ENCODE data around the gene PRPF31. TPM values are rescaled to one million over a fixed set of nuclear protein-coding genes. Genes with fewer than 3 reads are reported as not detected.
"Not testable (repeated sequence)": the region's sequence is repeated elsewhere in the genome, so short reads cannot be mapped to it uniquely, and the experiment has no call there.

The PRPF31 gene
- total and polyA plus RNA-seq, 2 of the 13 experiments (the other 11 are each of a cell fraction or from before 2014, with no cell fraction given): 23.8 to 63.8 TPM

DNA sequence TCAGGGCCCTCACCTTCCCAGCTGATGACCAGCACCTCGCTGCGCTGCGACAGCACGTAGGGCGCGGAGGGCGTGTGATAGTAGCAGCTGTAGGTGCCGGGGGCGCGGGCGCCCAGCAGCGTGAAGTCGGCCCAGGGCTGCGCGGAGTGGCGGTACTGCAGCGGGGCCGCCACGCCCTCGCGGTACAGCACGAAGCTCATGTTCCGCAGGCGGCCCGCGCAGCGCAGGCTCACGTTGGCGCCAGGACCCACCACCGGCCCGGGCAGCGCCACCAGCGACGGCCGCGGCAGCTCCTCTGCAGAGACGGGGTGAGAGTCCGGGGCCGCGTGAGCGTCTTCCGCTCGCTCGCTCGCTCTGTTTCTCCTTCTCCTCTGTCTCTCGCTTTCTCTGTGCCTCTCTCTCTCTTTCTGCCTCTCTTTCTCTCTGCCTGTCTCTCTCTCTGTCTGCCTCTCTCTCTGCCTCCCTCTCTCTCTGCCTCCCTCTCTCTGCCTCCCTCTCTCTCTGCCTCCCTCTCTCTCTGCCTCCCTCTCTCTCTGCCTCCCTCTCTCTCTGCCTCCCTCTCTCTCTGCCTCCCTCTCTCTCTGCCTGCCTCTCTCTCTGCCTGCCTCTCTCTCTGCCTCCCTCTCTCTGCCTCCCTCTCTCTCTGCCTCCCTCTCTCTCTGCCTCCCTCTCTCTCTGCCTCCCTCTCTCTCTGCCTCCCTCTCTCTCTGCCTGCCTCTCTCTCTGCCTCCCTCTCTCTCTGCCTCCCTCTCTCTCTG is 19.5 kb upstream of the PRPF31 start:
- H4K20me1 ChIP-seq (ENCODE audit: insufficient read depth, low read length); H3K79me2 ChIP-seq (ENCODE audit: insufficient read depth, low read length); H3K36me3 ChIP-seq (replicated peaks in 1 of 2; ENCODE audit: control insufficient read depth in 1 of 2, insufficient read depth in 2 of 2, low read length in 2 of 2); CTCF ChIA-PET (ENCODE audit: low intra/inter-chr PET ratio, low total read pairs); H3K9me3 ChIP-seq (ENCODE audit: low read length); BruUV-seq (replicated peaks); H3K9ac ChIP-seq (ENCODE audit: insufficient read depth, low read depth, low read length); DNase-seq (ENCODE audit: low spot score); intact Hi-C loops (cut with micrococcal nuclease; ENCODE audit: unreplicated experiment); in situ Hi-C loops (cut with HindIII; ENCODE audit: extremely low pct_ligation_motif_present, low pct_unique_long_range_greater_than_20kb); FAIRE-seq; H3K27ac ChIP-seq (ENCODE audit: extremely low read length, insufficient read depth, low read length): not testable (repeated sequence)
- H3K4me3 ChIP-seq (replicated peaks in 1 of 3; ENCODE audit: insufficient read depth in 1 of 3, low read depth in 2 of 3, low read length in 3 of 3): peak overlapping the region in 2 of 3 experiments; percentile 31 to 66; a peak in 5 of 6 replicates
- H3K4me2 ChIP-seq (ENCODE audit: low read depth, low read length): peak overlapping the region; percentile 90
- WGBS (ENCODE audit: low lambda C conversion rate): 3% methylated on average over 10 of the region's 46 CpGs
- ATAC-seq: peak; percentile 89
- H3K27me3 ChIP-seq (ENCODE audit: control insufficient read depth in 1 of 2, insufficient read depth in 2 of 2, low read length in 2 of 2): peaks cover 0 to 16% of the 10 kb centered on the region in 2 experiments; a peak in 1 of 5 replicates
- H2AFZ ChIP-seq (ENCODE audit: low read length): peak overlapping the region; percentile 69
- POLR2A ChIA-PET: interaction anchor here (1.4 to 2.5 kb wide), 2 partner anchors 19 to 41 kb away, joined by 5 to 9 read pairs; partner anchors contain the start of genes CNOT3, PRPF31 and TFPT
- peaks cover 18% of the 10 kb centered on the region for H3K4me1 ChIP-seq (ENCODE audit: insufficient read depth, low read length)
- TF ChIP-seq, protein P1, sequence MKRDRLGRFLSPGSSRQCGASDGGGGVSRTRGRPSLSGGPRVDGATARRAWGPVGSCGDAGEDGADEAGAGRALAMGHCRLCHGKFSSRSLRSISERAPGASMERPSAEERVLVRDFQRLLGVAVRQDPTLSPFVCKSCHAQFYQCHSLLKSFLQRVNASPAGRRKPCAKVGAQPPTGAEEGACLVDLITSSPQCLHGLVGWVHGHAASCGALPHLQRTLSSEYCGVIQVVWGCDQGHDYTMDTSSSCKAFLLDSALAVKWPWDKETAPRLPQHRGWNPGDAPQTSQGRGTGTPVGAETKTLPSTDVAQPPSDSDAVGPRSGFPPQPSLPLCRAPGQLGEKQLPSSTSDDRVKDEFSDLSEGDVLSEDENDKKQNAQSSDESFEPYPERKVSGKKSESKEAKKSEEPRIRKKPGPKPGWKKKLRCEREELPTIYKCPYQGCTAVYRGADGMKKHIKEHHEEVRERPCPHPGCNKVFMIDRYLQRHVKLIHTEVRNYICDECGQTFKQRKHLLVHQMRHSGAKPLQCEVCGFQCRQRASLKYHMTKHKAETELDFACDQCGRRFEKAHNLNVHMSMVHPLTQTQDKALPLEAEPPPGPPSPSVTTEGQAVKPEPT (CRISPR knock-in tag; IDR thresholded peaks at IDR 0.05; ENCODE audit: low read depth): peak; percentile 38; the same call in 1 of the 2 replicates
- TF ChIP-seq SAP130 (CRISPR knock-in tag; IDR thresholded peaks at IDR 0.05; ENCODE audit: low read depth) (peak; percentile 36; the same call in 1 of the 2 replicates), ZFX (CRISPR knock-in tag; IDR thresholded peaks at IDR 0.05; ENCODE audit: low read depth) (peak; percentile 67), ATF7-NPFF (CRISPR knock-in tag; IDR thresholded peaks at IDR 0.05; ENCODE audit: low read depth) (peak; percentile 95), ZNF552 (CRISPR knock-in tag; IDR thresholded peaks at IDR 0.05; ENCODE audit: borderline replicate concordance) (peak; percentile 79; the same call in 1 of the 2 replicates), HES4 (CRISPR knock-in tag; IDR thresholded peaks at IDR 0.05; ENCODE audit: borderline replicate concordance) (peak; percentile 70; the same call in 1 of the 2 replicates), TBX2 (CRISPR knock-in tag; IDR thresholded peaks at IDR 0.05; ENCODE audit: borderline replicate concordance) (peak; percentile 53; the same call in 1 of the 2 replicates), ZBTB33 (CRISPR knock-in tag; IDR thresholded peaks at IDR 0.05) (peak; percentile 30; the same call in 1 of the 2 replicates), ZSCAN21 (CRISPR knock-in tag; IDR thresholded peaks at IDR 0.05; ENCODE audit: borderline replicate concordance) (peak; percentile 93), ZBTB38 (CRISPR knock-in tag; IDR thresholded peaks at IDR 0.05) (peak; percentile 60; the same call in 1 of the 2 replicates), CERS6 (CRISPR knock-in tag; IDR thresholded peaks at IDR 0.05) (peak; percentile 90; the same call in 1 of the 2 replicates), ZNF792 (CRISPR knock-in tag; IDR thresholded peaks at IDR 0.05) (0 out of 2 replicates have a peak, but pooled peaks have one; percentile 43), NR0B2 (CRISPR knock-in tag; IDR thresholded peaks at IDR 0.05) (peak; percentile 65; the same call in 1 of the 2 replicates), HOXA3 (CRISPR knock-in tag; IDR thresholded peaks at IDR 0.05) (peak; percentile 63)
- TF ChIP-seq, protein P2, sequence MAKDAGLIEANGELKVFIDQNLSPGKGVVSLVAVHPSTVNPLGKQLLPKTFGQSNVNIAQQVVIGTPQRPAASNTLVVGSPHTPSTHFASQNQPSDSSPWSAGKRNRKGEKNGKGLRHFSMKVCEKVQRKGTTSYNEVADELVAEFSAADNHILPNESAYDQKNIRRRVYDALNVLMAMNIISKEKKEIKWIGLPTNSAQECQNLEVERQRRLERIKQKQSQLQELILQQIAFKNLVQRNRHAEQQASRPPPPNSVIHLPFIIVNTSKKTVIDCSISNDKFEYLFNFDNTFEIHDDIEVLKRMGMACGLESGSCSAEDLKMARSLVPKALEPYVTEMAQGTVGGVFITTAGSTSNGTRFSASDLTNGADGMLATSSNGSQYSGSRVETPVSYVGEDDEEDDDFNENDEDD (CRISPR knock-in tag; IDR thresholded peaks at IDR 0.05; ENCODE audit: borderline replicate concordance): peak; percentile 84; the same call in 1 of the 2 replicates
